Iris pigment epithelial cell (primary cell): ENCODE results near the gene CPZ.
"Not testable (repeated sequence)": the region's sequence is repeated elsewhere in the genome, so short reads cannot be mapped to it uniquely, and the experiment has no call there.

Experiments
- DNase-seq: peaks from one replicate; pipeline ENCODE4 v3.0.0-alpha.2; 2011; ENCODE audit warnings: low read depth

The CPZ gene

DNA sequence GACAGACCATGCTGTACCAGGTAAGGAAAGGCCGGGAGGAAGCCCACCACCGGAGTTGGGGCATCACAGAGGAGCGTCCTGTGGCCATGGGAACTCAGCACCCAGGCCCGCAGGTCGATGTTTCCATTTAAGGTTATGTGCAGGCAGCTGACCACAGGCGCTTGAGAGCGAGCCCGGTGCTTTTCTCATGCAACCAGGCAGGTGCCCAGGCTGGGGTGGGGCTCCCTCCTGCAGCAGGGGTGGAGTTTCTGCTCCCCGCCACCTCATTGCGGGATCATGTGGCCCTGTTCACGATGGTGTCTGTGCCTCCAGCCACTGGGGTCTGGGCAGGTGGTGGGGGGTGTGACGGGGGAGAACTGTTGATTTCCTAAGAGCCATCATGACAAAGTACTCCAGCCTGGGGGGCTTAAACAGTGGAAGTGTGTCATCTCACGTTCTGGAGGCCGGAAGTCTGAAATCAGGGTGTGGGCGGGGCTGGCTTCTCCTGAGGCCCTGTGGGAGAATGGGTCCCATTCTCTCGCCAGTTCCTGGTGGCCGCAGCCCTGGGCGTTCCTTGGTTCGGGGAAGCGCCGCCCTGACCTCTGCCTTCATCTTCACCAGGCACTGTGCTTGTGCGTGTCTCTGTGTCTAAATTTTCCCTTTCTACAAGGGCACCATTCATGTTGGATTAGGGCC lies 60.9 kb downstream of the CPZ start:
- no peak for DNase-seq

DNA sequence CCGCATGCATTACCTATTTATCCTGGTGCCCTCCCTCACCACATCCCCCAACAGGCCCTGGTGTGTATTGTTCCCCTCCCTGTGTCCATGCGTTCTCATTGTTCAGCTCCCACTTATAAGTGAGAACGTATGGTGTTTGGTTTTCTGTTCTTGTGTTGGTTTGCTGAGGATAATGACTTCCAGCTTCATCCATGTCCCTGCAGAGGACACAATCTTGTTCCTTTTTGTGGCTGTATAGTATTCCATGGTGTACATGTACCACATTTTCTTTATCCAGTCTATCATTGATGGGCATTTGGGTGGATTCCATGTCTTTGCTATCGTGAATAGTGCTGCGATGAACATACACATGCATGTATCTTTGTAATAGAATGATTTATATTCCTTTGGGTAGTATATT lies 61.6 kb downstream of the CPZ start:
- DNase-seq: not testable (repeated sequence)

DNA sequence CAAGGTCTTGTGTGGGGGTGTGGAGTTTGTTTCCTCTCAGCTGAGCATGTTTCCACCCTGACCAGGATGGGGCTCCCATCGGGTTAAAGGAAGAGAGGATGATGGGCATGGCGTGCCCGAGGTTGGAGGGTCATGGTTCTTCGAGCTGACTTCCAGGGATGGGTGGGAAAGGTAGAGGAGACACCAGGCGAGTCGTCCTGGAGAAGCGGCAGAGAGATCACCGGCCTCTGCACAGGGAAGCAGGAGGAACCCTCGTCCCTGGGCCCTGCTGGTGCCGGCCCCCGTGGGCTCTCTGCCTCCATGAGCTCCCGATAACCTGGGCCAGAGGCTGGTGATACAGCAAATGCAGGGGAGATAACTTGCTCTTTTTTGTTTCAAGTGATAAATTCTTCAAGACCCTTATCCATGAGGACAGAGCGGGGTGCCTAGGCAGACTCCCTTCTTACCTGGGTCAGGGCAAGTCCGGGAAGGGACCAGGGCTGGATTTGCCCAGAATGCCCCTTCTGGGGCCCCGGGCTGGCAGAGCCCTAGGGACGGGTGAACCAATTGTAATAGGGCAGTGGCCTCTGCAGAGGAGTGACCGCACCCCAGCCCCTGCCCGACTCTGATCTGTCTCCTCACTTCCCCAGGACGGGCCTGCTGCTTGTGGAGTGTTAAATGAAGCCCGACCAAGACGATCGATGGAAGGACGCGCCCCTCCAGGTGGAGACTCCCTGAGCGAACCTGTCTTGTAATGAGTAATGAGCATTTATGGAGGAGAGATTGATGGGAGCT lies 63.0 kb downstream of the CPZ start:
- no peak for DNase-seq

DNA sequence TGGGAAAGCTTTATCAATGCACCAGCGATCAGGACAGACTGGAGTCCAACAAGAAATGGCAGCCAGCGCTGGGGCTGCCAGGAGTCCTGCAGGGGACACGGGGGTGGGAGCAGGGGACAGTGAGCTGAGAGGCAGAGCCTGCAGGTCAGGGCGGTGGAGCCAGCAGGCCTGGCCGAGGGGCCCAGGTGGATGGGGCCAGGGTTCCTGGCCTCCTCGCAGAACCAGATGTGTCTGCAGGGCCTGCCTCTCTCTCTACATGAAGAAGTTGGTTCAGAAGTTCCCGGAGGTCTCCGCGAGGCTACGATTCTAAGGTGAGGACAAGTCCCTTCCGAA lies 63.6 kb downstream of the CPZ start:
- no peak for DNase-seq

DNA sequence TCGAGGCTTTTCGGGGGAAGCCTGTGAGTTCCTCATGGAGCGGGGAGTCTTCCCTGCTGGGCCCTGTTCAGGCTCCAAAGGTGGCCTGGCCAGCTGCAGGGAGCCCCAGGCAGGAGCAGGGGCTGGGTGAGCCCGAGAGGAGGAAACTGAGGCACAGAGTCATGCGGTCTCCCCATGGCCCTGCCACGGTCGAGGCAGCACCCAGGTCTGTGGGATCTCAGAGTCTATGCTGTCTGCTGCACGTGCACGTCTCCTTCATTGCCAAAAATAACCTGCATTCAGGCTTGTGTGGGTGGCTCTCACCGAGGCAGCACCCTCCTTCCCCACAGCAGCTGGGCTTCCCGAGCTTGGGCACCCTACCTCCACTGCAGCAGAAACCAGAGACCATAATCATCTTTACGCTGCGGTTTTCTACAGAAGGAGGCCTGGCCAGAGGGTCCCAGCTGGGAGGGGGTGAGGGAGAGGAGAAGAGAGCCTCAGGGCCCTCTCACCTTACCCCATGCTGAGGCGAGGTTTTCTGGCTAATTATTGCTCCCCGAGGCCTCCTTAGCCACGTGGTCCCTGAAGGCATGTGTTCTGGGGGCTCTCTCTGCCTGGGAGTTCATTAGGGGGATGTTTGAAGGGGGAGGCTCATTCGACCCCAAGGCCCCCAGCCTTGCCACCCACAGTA lies 64.3 kb downstream of the CPZ start:
- no peak for DNase-seq

DNA sequence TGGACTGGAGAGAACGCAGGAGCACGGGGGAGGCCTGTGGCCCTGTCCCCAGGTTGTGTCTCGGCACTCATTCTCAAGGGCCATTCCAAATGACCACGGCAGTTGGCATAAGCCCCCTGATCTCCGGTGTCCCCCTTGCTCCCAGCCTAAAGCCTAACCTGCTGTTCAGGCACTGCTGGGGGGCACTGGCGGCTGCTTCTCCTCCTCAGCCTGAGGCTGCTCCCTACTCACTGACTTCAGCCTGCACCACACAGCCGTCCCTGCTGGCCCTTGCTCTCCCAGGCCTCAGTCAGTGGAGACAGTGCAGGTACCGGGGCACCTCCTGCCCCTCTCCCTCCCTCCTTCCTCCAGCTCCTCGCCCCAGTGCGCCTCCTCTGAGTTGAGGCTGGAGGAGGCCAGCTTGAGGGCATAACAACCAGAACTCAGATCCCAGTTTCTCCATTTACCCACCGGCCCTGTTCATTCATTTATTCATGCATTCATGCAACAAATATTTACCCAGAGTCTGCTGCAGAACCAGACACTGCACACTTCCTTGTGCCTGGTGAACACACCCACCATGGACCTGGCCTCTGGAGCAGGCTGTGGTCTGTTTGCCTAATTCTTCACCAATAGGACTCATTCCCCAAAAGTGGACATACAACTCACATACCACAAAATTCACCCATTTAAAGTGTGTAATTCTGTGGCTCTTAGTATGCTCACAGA lies 65.0 kb downstream of the CPZ start:
- DNase-seq: no peak

DNA sequence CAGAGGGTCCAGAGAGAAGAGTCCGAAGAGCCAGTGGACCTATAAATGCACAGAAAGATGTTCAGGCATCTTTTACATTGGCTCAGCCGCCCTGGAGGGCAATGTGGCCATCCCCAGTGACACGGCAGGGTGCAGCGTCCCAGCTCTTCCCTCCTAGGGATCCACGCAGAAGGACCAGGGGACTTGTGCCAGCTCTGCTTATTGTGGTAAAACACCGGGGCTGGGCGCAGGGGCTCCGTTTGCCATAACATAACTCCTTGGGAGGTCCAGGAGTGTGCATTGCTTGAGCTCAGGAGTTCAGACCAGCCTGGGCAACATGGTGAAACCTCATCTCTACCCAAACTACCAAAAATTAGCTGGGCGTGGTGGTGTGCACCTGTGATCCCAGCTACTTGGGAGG lies 70.2 kb downstream of the CPZ start:
- DNase-seq: no peak

DNA sequence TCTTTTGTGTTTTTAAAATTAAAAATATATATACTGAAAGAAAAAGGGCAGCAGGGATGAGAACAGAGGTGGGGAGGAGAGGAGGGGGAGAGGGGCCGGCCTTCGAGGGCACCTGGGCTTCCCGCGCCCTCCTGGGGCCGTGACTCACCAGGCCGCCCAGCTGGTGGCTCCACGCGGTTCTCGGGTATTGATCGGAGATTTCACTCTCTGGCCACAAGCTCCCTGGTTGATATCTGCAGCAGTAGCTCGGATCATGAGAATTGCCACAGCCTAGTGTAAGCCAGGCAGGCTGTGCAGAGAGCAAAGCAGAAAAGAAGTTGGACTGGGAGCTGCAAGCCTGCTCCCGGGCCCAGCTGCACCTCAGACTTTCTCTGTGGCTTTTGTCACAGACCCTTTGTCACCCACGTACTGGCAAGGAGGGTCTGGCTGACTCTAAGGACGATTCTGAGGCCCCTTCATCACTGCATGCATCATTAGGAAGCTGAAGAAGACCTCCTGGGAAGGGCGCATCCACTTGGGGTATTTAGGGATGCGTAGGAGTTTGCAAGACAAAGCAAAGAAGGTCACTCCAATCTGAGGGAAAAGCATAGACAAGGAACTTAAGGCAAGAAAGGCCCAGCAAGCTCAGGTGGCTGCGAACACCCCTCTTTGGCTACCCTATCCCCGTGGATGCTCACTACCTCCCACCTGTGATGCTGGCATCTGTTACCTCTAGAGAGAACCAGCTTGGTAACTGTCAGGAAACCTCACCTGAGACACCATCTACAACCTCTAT lies 71.7 kb downstream of the CPZ start:
- DNase-seq: no peak

DNA sequence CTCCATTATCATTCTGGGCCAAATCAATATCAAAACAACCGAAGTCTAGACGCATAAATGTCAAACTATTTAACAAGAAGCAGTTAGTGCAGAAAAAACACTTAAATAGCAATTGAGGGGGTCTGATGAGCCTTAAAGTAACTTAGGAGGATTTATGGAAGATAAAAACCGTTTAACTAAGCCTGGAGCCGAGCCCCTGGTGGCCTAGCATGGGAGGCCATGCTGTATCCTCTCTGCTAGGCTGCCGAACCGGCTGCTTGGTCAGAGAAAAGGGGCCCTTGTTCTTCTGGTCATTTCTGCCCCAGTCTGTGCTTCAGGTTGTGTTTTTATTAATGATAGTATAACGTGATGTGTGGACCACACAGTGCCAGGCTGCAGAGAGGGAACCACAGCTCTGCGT lies 72.4 kb downstream of the CPZ start:
- no peak for DNase-seq

DNA sequence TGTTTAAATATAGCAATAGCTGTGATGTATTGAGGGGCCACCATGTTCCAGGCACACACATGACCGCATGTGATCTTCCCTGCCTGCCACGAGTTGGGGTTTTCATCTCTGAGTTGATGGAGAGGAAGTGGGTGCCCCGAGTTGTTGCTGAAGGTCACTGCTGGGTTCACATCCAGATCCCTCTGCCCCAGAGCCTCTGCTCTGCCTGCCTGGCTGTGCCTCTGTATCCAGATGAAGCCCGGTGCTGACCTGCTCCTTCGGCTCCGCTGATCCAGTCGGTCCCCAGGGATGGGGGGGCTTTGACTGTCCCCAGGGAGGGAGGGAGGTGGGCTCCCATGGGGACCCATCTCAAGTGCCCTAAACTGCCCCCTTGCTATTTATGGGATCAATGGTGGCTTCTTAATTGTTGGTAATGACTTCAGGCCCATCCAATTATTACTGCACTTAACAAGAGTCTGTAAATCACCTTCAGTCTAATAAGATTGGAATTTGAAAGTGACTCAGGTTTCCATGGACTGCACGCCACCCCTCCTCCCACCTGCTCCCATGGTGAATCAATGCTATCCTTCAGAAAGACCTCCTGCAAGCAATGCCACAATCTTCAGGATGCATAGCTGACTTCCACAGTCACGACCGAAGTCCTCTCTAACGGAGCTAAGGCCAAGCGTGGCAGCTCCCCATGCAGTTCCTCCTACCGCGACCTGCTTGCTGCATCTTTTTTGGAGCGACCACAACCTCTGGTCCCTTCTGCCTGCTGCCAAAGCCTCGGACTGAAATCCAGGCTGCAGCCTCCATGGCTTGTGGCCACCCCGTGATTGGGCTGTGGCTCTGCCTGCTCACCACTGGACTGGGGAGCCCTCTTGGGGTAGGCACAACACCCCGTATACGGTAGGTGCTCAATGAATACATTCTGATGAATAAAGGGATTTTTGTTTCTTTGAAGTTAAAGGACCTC lies 73.1 kb downstream of the CPZ start:
- no peak for DNase-seq

DNA sequence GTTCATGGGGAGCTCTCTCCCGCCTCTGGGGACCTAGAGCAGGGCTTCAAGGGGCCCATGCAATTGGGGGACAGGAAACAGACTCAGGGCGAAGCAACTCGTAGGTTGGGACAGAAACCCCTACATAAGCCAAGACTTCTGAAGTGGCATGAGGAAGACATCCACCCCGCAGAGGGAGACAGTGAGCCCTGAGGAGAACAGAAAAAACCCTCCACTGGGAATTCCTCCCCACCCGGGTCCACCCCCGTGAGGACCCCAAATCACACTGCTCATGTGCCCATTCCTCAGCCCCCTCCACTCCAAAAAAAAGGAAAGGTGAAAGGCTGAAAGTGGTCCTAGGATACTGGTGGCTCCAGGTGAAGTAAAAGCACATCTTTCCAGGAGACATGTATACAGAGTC lies 74.0 kb downstream of the CPZ start:
- no peak for DNase-seq
